ENCODE measurements around the gene WDR46. TPM values are rescaled to one million over a fixed set of nuclear protein-coding genes. Genes with fewer than 3 reads are reported as not detected.

WDR46 gene, protein sequence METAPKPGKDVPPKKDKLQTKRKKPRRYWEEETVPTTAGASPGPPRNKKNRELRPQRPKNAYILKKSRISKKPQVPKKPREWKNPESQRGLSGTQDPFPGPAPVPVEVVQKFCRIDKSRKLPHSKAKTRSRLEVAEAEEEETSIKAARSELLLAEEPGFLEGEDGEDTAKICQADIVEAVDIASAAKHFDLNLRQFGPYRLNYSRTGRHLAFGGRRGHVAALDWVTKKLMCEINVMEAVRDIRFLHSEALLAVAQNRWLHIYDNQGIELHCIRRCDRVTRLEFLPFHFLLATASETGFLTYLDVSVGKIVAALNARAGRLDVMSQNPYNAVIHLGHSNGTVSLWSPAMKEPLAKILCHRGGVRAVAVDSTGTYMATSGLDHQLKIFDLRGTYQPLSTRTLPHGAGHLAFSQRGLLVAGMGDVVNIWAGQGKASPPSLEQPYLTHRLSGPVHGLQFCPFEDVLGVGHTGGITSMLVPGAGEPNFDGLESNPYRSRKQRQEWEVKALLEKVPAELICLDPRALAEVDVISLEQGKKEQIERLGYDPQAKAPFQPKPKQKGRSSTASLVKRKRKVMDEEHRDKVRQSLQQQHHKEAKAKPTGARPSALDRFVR
- polyA plus RNA-seq = 68.7 TPM

DNA sequence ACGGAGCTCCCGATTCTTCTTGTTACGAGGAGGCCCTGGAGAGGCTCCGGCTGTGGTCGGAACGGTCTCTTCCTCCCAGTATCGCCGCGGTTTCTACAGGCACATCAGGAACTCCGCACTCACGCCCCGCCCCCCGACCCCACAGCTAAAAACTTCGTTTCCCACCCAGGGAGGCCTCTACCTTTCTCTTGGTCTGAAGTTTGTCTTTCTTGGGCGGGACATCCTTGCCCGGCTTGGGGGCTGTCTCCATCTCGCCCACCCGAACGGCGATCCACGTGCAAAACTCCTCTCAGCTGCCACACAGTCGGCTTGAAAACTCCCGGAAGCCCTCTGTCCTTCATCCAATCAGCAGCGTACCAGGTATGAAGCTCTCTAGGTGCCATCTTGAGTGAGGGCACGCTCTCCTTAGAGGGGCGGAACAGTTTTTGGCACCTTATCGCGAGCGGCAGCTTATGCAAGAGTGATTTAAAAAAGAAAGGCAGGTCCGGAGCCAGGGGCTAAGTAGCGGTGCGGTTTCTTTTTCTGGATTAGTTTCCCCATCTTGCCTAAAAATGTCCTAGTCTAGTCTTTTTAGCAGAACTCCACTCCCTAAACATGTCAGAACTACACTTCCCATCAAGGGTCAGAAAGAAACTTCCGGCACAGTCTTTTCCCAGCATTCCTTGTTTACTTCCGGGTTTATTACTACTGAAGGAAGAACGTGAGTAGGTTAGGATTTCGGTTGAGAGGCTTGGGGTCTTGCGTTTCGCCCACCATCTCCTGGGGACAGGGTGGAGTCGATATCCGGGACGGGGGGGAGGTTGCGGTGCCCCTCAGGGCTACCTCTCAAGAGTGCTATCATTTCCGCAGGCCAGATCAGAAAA, at the start of gene WDR46, which contains the start of gene PFDN6:
WDR46 (minus strand) TSS at position 319 of the 863 bp plus-strand sequence; CDS start at position 250, 69 bp downstream.
PFDN6 (plus strand) TSS at position 681 of the 863 bp plus-strand sequence. CDS start 256 bp downstream, outside the sequence.
- Mint-ChIP-seq H3K9me3 (no peaks in the 10 kb centered on the region), H3K4me3 (peak within 1 kb of the TSS; percentile 96 to 100 (median 98)), H3K27me3 (no peaks in the 10 kb centered on the region), H3K27ac (peak within 1 kb of the TSS; percentile 75 to 94 (median 79)), H3K4me1 (peaks cover 15 to 34% (median 17%) of the 10 kb centered on the region in 3 donors), H3K36me3 (peaks cover 9% of the 10 kb centered on the region)

DNA sequence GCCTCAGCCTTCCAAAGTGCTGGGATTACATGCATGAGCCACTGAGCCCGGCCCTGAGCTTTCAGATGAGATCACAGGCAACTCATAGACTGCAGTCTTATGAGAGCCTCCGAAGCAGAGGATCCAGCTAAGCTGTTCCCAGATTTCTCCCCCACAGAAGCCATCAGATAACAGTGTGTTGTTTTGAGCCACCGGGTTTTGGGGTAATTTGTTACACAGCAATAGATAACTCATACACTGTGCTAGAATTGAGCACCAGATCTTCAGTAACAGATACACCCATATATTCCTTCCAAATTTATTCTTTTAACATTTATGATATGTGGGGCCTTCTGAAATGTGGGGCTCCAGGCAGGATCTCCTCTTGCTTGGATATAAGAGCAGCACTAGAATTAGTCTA, 47.5 kb upstream of the WDR46 start:
- no peaks in the 10 kb centered on the region for H3K9me3 Mint-ChIP-seq
- H3K27ac Mint-ChIP-seq = no peak overlapping the region
- peak overlapping the region in 1 of 4 donors; percentile 37 for H3K4me3 Mint-ChIP-seq
- no peaks in the 10 kb centered on the region for H3K27me3 Mint-ChIP-seq
- H3K36me3 Mint-ChIP-seq = no peaks in the 10 kb centered on the region
- H3K4me1 Mint-ChIP-seq = peaks cover 18 to 33% (median 23%) of the 10 kb centered on the region in 3 donors

DNA sequence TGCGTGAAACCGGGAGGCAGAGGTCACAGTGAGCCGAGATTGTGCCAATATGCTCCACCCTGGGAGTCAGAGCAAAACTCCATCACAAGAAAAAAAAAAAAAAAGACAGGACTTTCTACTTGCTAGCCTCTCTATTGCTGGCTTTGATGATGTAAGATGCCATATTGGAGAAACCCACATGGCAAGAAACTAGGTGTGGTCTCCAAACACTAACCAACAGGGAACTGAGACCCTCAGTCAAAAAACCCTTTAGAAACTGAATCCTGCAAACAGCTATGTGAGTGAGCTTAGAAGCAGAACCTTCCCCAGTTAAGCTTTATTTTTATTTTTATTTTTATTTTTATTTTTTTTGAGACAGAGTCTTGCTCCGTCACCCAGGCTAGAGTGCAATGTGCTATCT, 46.9 kb upstream of the WDR46 start:
- Mint-ChIP-seq H3K27ac (peak overlapping the region in 1 of 3 donors; percentile 23), H3K36me3 (no peaks in the 10 kb centered on the region), H3K9me3 (no peaks in the 10 kb centered on the region), H3K4me1 (peaks cover 18 to 36% (median 25%) of the 10 kb centered on the region in 3 donors), H3K27me3 (no peaks in the 10 kb centered on the region), H3K4me3 (no peak overlapping the region)

DNA sequence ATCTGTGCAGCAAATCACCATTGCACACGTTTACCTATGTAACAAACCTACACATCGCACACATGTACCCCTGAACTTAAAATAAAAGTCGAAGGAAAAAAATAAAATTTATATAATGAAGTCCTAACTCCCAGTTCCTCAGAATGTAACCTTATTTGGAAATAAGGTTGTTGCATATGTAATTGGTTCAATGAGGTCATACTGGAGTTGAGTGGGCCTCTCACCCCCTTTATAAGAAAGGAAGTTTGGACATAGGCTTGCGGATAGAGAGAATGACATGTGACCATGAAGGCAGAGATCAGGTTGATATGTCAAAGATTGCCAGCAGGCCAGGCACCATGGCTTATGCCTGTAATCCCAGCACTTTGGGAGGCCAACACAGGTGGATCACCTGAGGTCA, 44.6 kb upstream of the WDR46 start:
- no peak overlapping the region for H3K27ac Mint-ChIP-seq
- no peaks in the 10 kb centered on the region for H3K9me3 Mint-ChIP-seq
- peaks cover 19 to 41% (median 27%) of the 10 kb centered on the region in 3 donors for H3K4me1 Mint-ChIP-seq
- H3K27me3 Mint-ChIP-seq = no peaks in the 10 kb centered on the region
- H3K4me3 Mint-ChIP-seq = peak overlapping the region in 1 of 4 donors; percentile 26
- H3K36me3 Mint-ChIP-seq = no peaks in the 10 kb centered on the region

DNA sequence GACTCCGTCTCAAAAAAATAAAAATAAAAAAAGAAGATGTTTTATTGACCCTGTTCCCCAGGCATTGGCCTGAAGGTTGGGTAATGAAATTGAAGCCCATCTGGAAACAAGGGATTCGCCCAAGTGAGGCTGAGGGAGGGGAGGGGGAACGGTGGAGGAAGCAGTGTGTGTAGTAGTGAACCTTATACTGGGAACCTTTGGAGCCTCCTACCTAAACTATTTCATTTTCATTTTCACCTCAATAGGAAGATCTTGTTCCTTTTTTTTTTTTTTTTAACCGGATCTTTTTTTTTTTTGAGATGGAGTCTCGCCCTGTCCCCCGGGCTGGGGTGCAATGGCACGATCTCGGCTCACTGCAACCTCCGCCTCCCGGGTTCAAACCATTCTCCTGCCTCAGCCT, 41.7 kb upstream of the WDR46 start:
- Mint-ChIP-seq H3K4me1 (peaks cover 18 to 39% (median 27%) of the 10 kb centered on the region in 3 donors), H3K9me3 (no peaks in the 10 kb centered on the region), H3K27me3 (no peaks in the 10 kb centered on the region), H3K36me3 (no peaks in the 10 kb centered on the region), H3K4me3 (peak overlapping the region in 3 of 4 donors; percentile 21 to 84 (median 79)), H3K27ac (peak overlapping the region in 2 of 3 donors; percentile 53 to 84)

DNA sequence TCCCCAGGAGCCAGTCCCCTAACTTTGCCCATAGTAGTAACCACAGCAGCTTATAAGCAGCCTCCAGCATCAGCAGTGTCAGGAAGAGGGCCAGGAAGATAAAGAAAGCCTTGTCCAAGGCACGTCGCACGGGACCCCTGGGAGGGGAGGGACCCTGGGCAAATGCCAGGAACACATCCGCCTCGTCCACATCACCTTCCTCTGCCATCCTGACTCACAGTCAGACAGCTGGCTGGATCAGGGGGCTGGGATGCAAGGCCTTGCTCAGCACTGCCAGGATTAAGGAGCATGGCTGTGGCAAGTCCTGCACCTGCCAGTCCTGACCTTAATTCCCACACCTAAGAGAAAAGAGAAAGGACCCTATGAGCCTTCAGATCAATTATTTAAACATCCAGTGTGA, 40.0 kb upstream of the WDR46 start:
- no peaks in the 10 kb centered on the region for H3K27me3 Mint-ChIP-seq

DNA sequence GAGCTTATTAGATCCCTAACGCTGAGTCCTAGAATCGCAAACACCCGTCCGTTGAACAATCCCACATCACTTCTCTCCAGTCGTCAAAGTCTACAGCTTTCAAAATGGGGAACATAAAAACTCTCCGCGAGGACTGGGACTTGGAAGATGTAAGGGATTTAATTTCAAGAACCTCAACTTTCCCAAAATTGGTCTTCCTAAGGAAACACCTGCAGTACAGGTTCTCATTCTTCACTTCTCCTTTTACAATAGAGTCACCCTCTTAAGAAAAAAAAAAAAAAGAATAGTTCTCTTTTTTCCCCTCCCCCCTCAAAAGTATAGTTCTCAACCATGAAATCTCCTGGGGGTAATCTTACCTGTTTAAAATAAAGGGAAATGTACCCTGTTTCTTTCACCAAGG, 35.1 kb upstream of the WDR46 start:
- Mint-ChIP-seq H3K27ac (peak overlapping the region; percentile 94 to 99 (median 96)), H3K4me3 (peak overlapping the region; percentile 95 to 100 (median 99)), H3K9me3 (no peaks in the 10 kb centered on the region), H3K27me3 (no peaks in the 10 kb centered on the region), H3K4me1 (peaks cover 20 to 36% (median 34%) of the 10 kb centered on the region in 3 donors), H3K36me3 (peaks cover 6% of the 10 kb centered on the region)

More for the DNA sequence above, 40.0 kb upstream of the WDR46 start:
- H3K4me1 Mint-ChIP-seq = peaks cover 24 to 34% (median 25%) of the 10 kb centered on the region in 3 donors
- no peaks in the 10 kb centered on the region for H3K36me3 Mint-ChIP-seq
- H3K4me3 Mint-ChIP-seq = peak overlapping the region in 2 of 4 donors; percentile 2 to 5
- H3K27ac Mint-ChIP-seq = peak overlapping the region in 2 of 3 donors; percentile 47 to 59
- H3K9me3 Mint-ChIP-seq = no peaks in the 10 kb centered on the region

DNA sequence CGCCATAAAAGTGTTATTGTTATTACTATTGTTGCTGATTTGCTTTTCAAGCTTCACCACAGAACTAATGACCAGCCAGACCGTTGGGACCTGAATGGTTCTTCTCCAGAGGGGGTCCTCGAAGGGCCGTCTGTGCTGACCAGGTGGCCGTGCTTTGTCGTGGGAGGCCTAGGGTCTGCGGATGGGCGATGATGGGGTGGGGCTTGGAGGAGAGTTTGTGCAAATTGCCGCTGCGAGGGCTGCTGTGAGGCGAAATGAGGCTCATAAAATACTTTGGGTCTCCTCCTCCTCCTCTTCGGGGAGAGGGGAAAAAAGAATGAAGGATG, 34.5 kb upstream of the WDR46 start:
- H3K4me3 Mint-ChIP-seq = peak overlapping the region; percentile 95 to 100 (median 99)
- peaks cover 15 to 36% (median 33%) of the 10 kb centered on the region in 3 donors for H3K4me1 Mint-ChIP-seq
- peaks cover 6% of the 10 kb centered on the region for H3K36me3 Mint-ChIP-seq
- peak overlapping the region; percentile 94 to 99 (median 96) for H3K27ac Mint-ChIP-seq
- no peaks in the 10 kb centered on the region for H3K27me3 Mint-ChIP-seq
- H3K9me3 Mint-ChIP-seq = no peaks in the 10 kb centered on the region

DNA sequence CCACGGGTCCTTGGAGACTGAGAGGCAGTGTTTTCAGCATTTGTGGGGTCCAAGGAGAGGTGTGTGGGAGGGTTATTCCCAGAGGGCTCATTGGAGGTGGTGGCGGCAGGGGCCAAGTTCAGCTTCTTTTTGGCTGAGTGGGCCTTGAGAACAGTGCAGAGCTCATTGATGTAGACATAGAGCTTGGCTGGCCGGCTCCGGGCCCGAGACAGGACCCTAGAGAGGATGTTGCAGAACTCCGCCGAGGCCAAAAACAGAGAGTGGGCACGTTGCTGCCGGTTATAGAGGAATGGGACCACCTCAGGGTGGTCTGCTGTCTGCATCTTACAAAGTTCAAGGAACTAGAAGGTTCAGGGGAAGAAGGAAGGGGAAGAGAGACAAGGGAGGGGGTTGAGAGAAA, 32.2 kb upstream of the WDR46 start:
- Mint-ChIP-seq H3K27ac (peak overlapping the region in 2 of 3 donors; percentile 53 to 98), H3K27me3 (no peaks in the 10 kb centered on the region), H3K4me1 (peaks cover 22 to 47% (median 42%) of the 10 kb centered on the region in 3 donors), H3K4me3 (peak overlapping the region; percentile 83 to 100 (median 98)), H3K9me3 (no peaks in the 10 kb centered on the region), H3K36me3 (peaks cover 6% of the 10 kb centered on the region)

DNA sequence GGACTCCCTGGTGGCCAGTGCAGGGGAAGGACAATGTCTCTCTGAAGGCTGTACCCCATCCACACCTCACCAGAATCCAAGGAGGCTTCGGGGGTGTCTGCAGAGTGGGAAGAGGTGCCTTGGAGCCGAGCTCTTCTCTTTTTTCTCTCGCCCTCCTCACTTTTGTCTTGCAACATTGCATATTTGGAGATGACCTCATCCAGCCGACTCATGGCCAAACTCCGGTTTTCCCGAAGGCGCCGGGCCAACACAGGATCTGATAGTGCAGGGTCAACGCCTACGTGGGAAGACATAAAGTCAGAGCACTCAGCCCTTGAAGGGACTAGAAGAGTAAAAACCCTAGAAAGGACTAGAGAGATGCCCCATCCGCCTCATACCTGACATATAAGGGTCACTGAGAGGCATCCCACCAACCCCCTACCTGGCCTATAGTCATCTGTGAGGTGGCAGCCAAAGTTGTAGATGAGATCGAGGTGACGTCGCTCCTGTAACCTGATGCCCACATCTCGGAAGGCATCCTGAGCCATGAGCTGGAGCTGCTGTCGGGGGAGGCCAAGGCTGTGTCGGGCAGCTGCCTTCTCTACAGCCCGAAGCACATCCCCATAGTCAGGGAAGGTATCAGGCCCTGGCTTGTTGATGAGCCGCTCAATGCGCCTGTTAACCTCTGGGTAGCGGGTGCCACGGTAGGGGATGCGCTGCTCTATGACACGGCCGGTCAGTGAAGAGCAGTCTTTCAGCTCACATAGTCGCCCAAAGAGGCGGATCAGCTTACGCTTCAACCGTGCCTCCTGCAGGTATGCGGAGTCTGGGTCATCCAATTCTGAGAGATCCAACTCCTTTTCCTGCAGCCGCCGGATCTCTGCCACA, 31.5 kb upstream of the WDR46 start:
- H3K9me3 Mint-ChIP-seq = no peaks in the 10 kb centered on the region
- H3K4me1 Mint-ChIP-seq = peaks cover 18 to 47% (median 40%) of the 10 kb centered on the region in 3 donors
- peak overlapping the region; percentile 87 to 100 (median 98) for H3K4me3 Mint-ChIP-seq
- H3K27me3 Mint-ChIP-seq = no peaks in the 10 kb centered on the region
- H3K36me3 Mint-ChIP-seq = peaks cover 6% of the 10 kb centered on the region
- peak overlapping the region in 2 of 3 donors; percentile 72 to 98 for H3K27ac Mint-ChIP-seq

DNA sequence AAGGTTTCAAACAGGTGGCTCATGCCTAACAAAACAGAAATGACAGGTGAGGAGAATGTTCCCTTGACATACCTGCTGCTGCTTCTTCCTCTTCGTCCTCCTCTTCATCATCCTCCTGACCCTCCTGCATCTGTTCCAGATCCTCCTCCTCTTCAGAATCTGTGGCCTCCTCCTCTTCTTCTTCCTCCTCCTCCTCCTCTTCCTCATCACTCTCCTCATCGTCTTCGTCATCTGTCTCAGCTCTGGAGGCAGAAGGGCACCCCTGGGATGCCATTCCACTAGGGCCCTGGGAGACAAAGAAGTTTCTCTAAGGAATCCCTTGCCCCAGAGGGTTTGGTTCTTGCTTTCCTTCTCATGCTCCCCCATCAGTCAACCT, 30.9 kb upstream of the WDR46 start:
- Mint-ChIP-seq H3K4me3 (peak overlapping the region; percentile 30 to 95 (median 58)), H3K27me3 (no peaks in the 10 kb centered on the region), H3K27ac (peak overlapping the region in 2 of 3 donors; percentile 72 to 98), H3K4me1 (peaks cover 18 to 51% (median 44%) of the 10 kb centered on the region in 3 donors), H3K36me3 (peaks cover 6% of the 10 kb centered on the region), H3K9me3 (no peaks in the 10 kb centered on the region)

DNA sequence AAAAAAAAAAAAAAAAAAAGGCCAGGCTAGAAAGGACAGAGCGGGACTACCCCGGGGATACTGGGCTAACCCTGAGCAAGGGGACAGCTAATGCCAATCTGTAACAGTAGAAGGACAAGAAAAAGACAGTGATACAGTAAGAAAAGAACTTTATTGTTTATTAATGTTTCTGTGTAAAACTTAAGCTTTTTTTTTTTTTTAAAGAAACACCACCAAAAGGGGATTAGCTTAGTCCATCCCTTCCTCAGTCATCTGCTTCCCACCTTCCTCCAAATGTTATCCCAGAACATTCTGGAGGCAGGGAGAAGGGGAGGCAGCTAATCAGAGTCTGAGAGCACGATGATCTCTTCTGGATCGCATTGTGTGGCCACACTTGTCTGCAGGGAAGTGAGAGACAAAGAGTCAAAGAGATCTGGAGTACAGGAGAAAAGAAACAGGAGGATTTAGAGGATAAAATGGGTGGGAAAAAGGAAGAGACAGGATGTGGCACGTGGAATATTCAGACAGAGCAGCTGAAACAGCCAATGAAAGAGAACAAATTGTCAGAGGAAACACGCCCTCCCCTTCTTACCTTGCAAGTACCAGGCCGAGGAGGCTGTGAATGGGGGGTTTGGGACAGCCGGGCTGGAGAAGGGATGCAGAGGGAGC, 29.5 kb upstream of the WDR46 start:
- H3K4me1 Mint-ChIP-seq = peaks cover 11 to 52% (median 46%) of the 10 kb centered on the region in 3 donors
- H3K4me3 Mint-ChIP-seq = peak overlapping the region; percentile 97 to 100 (median 100)
- H3K27ac Mint-ChIP-seq = peak overlapping the region; percentile 98 to 99 (median 98)
- no peaks in the 10 kb centered on the region for H3K27me3 Mint-ChIP-seq
- H3K36me3 Mint-ChIP-seq = peaks cover 6% of the 10 kb centered on the region
- no peaks in the 10 kb centered on the region for H3K9me3 Mint-ChIP-seq

DNA sequence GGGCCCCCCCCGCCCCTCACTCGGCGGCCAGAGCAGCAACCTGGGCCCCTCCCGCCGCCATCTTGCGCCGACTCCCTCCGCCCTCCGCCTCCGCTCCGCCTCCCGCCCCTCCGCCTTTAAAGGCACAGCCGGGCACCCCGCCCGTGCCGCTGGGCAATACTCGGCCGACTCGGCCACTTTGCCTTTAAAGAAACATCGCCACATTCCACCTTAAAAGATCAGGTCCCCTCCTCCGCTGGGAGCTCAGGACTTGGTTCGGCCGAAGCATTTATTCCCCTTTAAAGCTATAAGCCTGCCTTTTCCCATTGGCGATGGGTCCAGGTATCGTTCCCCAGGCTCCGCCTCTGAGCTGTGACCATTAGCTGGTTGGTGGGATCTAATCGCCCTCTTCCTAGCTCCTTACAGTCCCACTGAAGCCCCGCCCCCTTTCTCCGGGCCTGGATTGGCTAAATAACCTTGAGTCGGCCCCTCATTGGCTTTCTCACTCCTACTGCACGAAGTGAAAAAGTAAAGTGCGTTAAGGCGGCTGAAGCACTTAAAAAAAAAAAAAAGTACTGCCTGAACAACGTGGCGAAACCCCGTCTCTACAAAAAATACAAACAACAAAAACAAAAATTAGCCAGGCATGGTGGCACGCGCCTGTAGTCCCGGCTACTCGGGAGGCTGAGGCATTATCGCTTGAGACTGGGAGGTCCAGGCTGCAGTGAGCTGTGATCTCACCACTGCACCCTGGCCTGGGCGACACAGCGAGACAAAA, 28.8 kb upstream of the WDR46 start, which contains the start of gene ZBTB22:
ZBTB22 (minus strand) TSS at position 76 of the 757 bp plus-strand sequence. CDS start 828 bp downstream, outside the sequence.
- no peaks in the 10 kb centered on the region for H3K9me3 Mint-ChIP-seq
- peaks cover 4% of the 10 kb centered on the region for H3K36me3 Mint-ChIP-seq
- H3K27me3 Mint-ChIP-seq = no peaks in the 10 kb centered on the region
- H3K4me3 Mint-ChIP-seq = peak within 1 kb of the TSS; percentile 97 to 100 (median 100)
- H3K27ac Mint-ChIP-seq = peak within 1 kb of the TSS; percentile 98 to 99 (median 98)
- peaks cover 9 to 52% (median 45%) of the 10 kb centered on the region in 3 donors for H3K4me1 Mint-ChIP-seq

Data from IgD-negative memory B cell (primary cell).